GM21576 (cell line): ENCODE results near the gene MPRIP.

Experiments
- ATAC-seq: cut with Tn5 transposase; IDR thresholded peaks from one replicate; pipeline ENCODE4 v1.9.1; 2021; ENCODE audit warnings: mild to moderate bottlenecking, moderate library complexity; ENCODE audit not compliant: unreplicated experiment

MPRIP gene

GRCh38 chr17:17227608-17228520, 185.6 kb downstream of the MPRIP start:
- ATAC-seq, result no peak

GRCh38 chr17:17228521-17229279, 186.4 kb downstream of the MPRIP start:
- ATAC-seq, result no peak

- no peak for ATAC-seq
Observed at GRCh38 chr17:17229416-17230384, 187.4 kb downstream of the MPRIP start.

GRCh38 chr17:17231621-17232302, 189.5 kb downstream of the MPRIP start:
- ATAC-seq, result no peak

- no peak for ATAC-seq
Observed at GRCh38 chr17:17232303-17232621, 190.0 kb downstream of the MPRIP start.

GRCh38 chr17:17235212-17236174, 193.2 kb downstream of the MPRIP start:
- no peak for ATAC-seq

GRCh38 chr17:17236295-17237025, 194.2 kb downstream of the MPRIP start:
- peak; percentile 32 for ATAC-seq

GRCh38 chr17:17237026-17237799, 195.0 kb downstream of the MPRIP start, which contains the start of gene FLCN:
Gene FLCN, minus strand, starts transcription at chr17:17237168. Its CDS starts 9,031 bp downstream, at chr17:17228137.
- ATAC-seq, result peak; percentile 75

- ATAC-seq, result no peak
Observed at GRCh38 chr17:17239832-17240231, 197.6 kb downstream of the MPRIP start.

GRCh38 chr17:17241656-17242055, 199.4 kb downstream of the MPRIP start:
- no peak for ATAC-seq

GRCh38 chr17:17242246-17242645, 200.0 kb downstream of the MPRIP start:
- no peak for ATAC-seq
